HL-60 (cell line): ENCODE data around the gene LIFR.

Experiments
- DNase-seq, 2 experiments: peaks; one replicate each; pipeline ENCODE4 v3.0.0-alpha.2; 2010 to 2020; ENCODE audit warnings: low read depth in 1 of 2, low spot score in 1 of 2
- H3K27ac ChIP-seq: fragments of 250-450 bp; sonication (Bioruptor Pico); replicated peaks from 2 replicates; pipeline ENCODE4 v1.5.1; 2020; ENCODE audit warnings: mild to moderate bottlenecking, moderate library complexity
- H3K27me3 ChIP-seq: fragments of 250-450 bp; sonication (Bioruptor Pico); 2 replicates; pipeline ENCODE4 v1.5.1; 2021; ENCODE audit warnings: mild to moderate bottlenecking, moderate library complexity; ENCODE audit not compliant: insufficient read depth, poor library complexity, severe bottlenecking
- H3K4me3 ChIP-seq: replicated peaks from 2 replicates; pipeline ENCODE4 v1.5.1; 2011; ENCODE audit warnings: mild to moderate bottlenecking, control low read depth, low read length; ENCODE audit not compliant: insufficient read depth
- GABPA ChIP-seq: IDR thresholded peaks from 2 replicates; pipeline ENCODE4 v1.6.1; 2012; ENCODE audit warnings: low read depth
- POLR2AphosphoS5 ChIP-seq: IDR thresholded peaks from 2 replicates; pipeline ENCODE4 v1.6.1; 2012; ENCODE audit warnings: low read depth
- SPI1 ChIP-seq: IDR thresholded peaks from 2 replicates; pipeline ENCODE4 v1.6.1; 2012; ENCODE audit warnings: low read depth, mild to moderate bottlenecking, borderline replicate concordance
- TF ChIP-seq, protein P1 (sequence below): IDR thresholded peaks from 2 replicates; pipeline ENCODE4 v1.6.1; 2012; ENCODE audit warnings: low read depth; ENCODE audit not compliant: insufficient replicate concordance
- TF ChIP-seq, protein P2 (sequence below): IDR thresholded peaks from one replicate; pipeline ENCODE4 v1.5.1; 2011; ENCODE audit warnings: low read length, control low read depth, inconsistent platforms; ENCODE audit not compliant: insufficient read depth

The LIFR gene

DNA sequence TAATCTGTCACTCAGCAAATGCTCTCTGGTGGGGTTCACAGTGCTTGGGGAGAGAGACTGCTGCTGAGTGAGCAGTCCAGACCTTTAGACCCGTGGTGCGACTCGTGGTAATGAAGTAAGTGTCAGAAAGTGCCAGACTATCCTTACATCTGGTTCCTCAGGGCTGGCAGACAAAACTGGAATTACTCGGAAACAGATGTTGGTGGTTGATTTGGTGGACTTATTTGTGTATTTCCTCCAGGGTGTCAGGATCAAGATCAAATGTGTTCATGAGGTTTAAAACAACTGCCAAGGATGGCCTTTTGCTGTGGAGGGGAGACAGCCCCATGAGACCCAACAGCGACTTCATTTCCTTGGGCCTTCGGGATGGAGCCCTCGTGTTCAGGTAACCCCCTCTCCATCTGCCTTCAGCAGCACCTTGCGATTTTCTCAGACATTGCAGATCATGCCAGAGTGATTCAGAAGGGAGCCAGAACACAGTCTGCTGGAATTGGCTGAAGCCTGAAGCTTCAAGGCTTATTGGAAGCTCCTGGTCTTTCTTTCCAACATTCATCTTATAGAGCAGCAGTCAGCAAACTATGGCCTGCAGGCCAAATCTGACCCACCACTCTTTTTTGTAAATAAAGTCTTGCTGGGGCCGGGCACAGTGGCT, 105.2 kb downstream of the LIFR start:
- Histone ChIP-seq H3K27me3 (peaks cover 38% of the 10 kb centered on the region), H3K4me3 (no peak overlapping the region), H3K27ac (no peak overlapping the region)
- no peak for DNase-seq
- no peak for TF ChIP-seq GABPA

DNA sequence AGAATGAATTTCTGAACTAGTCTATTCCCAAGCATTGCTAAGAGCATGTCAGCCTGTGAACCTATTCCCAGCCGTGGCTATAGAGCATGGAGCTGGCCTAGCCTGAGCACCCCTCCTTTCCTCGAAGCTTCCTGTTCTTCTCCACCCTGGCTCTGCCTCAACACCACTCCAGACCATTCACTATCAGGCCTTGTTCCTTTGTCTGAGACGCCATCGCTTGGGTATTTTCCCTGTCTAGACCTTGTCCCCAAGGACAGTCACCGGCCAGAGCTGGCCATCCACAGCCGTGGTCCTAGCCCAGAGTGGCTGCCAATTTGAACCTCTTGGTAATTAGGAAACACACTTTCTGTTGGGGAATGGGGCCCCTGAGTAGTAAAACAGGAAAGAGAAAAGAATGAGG, 105.8 kb downstream of the LIFR start:
- Histone ChIP-seq H3K27me3 (peaks cover 42% of the 10 kb centered on the region), H3K4me3 (no peak overlapping the region), H3K27ac (no peak overlapping the region)
- TF ChIP-seq, protein P1, sequence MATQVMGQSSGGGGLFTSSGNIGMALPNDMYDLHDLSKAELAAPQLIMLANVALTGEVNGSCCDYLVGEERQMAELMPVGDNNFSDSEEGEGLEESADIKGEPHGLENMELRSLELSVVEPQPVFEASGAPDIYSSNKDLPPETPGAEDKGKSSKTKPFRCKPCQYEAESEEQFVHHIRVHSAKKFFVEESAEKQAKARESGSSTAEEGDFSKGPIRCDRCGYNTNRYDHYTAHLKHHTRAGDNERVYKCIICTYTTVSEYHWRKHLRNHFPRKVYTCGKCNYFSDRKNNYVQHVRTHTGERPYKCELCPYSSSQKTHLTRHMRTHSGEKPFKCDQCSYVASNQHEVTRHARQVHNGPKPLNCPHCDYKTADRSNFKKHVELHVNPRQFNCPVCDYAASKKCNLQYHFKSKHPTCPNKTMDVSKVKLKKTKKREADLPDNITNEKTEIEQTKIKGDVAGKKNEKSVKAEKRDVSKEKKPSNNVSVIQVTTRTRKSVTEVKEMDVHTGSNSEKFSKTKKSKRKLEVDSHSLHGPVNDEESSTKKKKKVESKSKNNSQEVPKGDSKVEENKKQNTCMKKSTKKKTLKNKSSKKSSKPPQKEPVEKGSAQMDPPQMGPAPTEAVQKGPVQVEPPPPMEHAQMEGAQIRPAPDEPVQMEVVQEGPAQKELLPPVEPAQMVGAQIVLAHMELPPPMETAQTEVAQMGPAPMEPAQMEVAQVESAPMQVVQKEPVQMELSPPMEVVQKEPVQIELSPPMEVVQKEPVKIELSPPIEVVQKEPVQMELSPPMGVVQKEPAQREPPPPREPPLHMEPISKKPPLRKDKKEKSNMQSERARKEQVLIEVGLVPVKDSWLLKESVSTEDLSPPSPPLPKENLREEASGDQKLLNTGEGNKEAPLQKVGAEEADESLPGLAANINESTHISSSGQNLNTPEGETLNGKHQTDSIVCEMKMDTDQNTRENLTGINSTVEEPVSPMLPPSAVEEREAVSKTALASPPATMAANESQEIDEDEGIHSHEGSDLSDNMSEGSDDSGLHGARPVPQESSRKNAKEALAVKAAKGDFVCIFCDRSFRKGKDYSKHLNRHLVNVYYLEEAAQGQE = no peak
- no peak for TF ChIP-seq SPI1
- DNase-seq = no peak

DNA sequence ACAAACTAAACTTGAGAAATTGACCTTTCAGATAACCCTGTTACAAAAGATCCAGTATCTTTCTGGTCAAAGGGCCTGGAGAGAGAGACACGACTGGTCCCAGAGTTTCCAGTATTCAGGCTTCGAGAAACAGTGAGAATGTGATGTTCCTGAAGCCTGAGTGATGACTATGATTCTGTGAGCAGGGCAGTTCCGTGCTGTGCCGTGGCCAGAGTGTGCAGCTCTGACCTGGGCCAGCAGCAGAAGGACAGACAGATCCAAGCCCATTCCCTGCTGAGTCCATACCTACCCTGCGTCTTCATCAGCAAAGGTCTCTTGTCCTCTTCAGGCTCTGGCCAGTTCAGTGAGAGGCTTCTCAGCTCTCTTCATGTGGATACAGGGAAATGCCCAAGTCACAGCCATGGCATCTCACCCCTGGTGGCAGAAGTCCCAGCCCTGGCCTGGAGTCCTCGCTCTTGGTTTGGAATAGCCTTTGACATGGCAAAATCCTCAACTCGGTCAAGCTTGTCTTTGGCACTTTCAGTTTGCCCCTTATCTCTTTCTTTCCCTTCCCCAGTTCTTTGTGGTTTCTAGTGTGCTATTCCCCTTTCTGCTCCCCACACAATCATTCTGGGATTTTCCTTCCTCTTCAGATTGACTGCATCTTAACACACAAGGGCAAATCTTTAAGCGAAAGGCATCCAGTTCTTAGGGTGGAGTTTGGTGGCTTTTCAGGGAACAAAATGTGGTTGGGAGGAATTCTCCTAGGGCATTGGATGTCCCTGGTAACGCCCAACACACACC, 107.7 kb downstream of the LIFR start:
- Histone ChIP-seq H3K27ac (no peak overlapping the region), H3K4me3 (no peak overlapping the region), H3K27me3 (peaks cover 36% of the 10 kb centered on the region)
- TF ChIP-seq, protein P2, sequence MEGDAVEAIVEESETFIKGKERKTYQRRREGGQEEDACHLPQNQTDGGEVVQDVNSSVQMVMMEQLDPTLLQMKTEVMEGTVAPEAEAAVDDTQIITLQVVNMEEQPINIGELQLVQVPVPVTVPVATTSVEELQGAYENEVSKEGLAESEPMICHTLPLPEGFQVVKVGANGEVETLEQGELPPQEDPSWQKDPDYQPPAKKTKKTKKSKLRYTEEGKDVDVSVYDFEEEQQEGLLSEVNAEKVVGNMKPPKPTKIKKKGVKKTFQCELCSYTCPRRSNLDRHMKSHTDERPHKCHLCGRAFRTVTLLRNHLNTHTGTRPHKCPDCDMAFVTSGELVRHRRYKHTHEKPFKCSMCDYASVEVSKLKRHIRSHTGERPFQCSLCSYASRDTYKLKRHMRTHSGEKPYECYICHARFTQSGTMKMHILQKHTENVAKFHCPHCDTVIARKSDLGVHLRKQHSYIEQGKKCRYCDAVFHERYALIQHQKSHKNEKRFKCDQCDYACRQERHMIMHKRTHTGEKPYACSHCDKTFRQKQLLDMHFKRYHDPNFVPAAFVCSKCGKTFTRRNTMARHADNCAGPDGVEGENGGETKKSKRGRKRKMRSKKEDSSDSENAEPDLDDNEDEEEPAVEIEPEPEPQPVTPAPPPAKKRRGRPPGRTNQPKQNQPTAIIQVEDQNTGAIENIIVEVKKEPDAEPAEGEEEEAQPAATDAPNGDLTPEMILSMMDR = no peak
- TF ChIP-seq SPI1 = no peak
- no peak for TF ChIP-seq GABPA
- no peak for TF ChIP-seq POLR2AphosphoS5
- TF ChIP-seq, protein P1 = no peak
- DNase-seq = no peak

DNA sequence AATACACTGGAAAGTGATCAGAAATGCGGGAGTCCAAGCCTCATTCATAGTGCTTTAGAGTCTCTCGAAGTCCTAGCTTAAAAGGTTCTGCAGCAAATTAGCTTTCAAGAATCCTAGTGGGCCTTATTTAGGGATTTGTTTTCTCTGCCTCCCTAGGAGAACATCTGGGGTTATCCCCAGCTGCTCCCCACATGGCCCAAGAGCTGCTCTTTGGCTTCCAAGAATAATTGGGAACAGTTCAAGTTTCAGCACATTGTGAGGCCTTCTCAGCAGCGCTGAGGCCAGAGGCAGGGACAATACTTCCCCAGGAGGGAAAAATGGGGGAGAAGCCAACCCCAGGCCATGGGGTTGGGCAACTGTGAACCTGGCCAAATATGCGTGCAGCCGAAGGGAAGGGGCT, 108.7 kb downstream of the LIFR start:
- no peak for TF ChIP-seq GABPA
- TF ChIP-seq, protein P2 = no peak
- TF ChIP-seq POLR2AphosphoS5 = no peak
- no peak for TF ChIP-seq SPI1
- TF ChIP-seq, protein P1 = no peak
- Histone ChIP-seq H3K27ac (no peak overlapping the region), H3K27me3 (peaks cover 44% of the 10 kb centered on the region), H3K4me3 (no peak overlapping the region)
- no peak for DNase-seq
